Neural progenitor cell (in vitro differentiated cells): ENCODE measurements around the gene ARVCF. TPM values are rescaled to one million over a fixed set of nuclear protein-coding genes. Genes with fewer than 3 reads are reported as not detected.

Source experiments
- DNase-seq: peaks from one replicate; pipeline ENCODE4 v3.0.0-alpha.2; 2016; ENCODE audit warnings: low spot score
- H2AFZ ChIP-seq: fragments of 200-600 bp; sonication (generic); replicated peaks from 2 replicates; pipeline ENCODE4 v1.6.1; 2016; ENCODE audit warnings: antibody characterized with exemption
- H3F3A ChIP-seq: fragments of 200-600 bp; sonication (generic); 2 replicates; pipeline ENCODE4 v1.6.1; 2016; ENCODE audit warnings: antibody characterized with exemption, low read depth
- H3K27ac ChIP-seq: fragments of 200-600 bp; sonication (generic); 2 replicates; pipeline ENCODE4 v1.5.1; 2016; ENCODE audit warnings: mild to moderate bottlenecking
- H3K27me3 ChIP-seq: fragments of 200-600 bp; sonication (generic); 2 replicates; pipeline ENCODE4 v1.6.1; 2016; ENCODE audit warnings: mild to moderate bottlenecking, moderate library complexity
- H3K36me3 ChIP-seq: fragments of 200-600 bp; sonication (generic); 2 replicates; pipeline ENCODE4 v1.5.1; 2016
- H3K4me1 ChIP-seq: fragments of 200-600 bp; sonication (generic); 2 replicates; pipeline ENCODE4 v1.6.1; 2016; ENCODE audit warnings: mixed run types
- H3K4me2 ChIP-seq: fragments of 200-600 bp; sonication (generic); 2 replicates; pipeline ENCODE4 v1.6.1; 2016
- H3K4me3 ChIP-seq: fragments of 200-600 bp; sonication (generic); 2 replicates; pipeline ENCODE4 v1.5.1; 2016
- H3K79me2 ChIP-seq: fragments of 200-600 bp; sonication (generic); 2 replicates; pipeline ENCODE4 v1.6.1; 2016; ENCODE audit warnings: low read depth
- H3K9ac ChIP-seq: fragments of 200-600 bp; sonication (generic); 2 replicates; pipeline ENCODE4 v1.6.1; 2016
- H3K9me3 ChIP-seq: fragments of 200-600 bp; sonication (generic); 2 replicates; pipeline ENCODE4 v1.5.1; 2016; ENCODE audit warnings: low read depth
- H4K20me1 ChIP-seq: fragments of 200-600 bp; sonication (generic); 2 replicates; pipeline ENCODE4 v1.6.1; 2016; ENCODE audit warnings: low read depth
- H3K27ac Mint-ChIP-seq: 3 replicates; pipeline ENCODE4 v1.8.0; 2021; ENCODE audit warnings: mixed read lengths
- H3K27me3 Mint-ChIP-seq: 2 replicates; pipeline ENCODE4 v1.8.0; 2022; ENCODE audit warnings: low read depth, mild to moderate bottlenecking, inconsistent platforms, moderate library complexity, mixed read lengths; ENCODE audit not compliant: insufficient read depth
- H3K36me3 Mint-ChIP-seq: 3 replicates; pipeline ENCODE4 v1.8.0; 2021; ENCODE audit warnings: mixed read lengths
- H3K4me1 Mint-ChIP-seq: 3 replicates; pipeline ENCODE4 v1.8.0; 2021; ENCODE audit warnings: mixed read lengths
- H3K4me3 Mint-ChIP-seq: 3 replicates; pipeline ENCODE4 v1.8.0; 2021; ENCODE audit warnings: mild to moderate bottlenecking, moderate library complexity, mixed read lengths
- H3K9me3 Mint-ChIP-seq: 3 replicates; pipeline ENCODE4 v1.8.0; 2020; ENCODE audit warnings: mixed read lengths
- EZH2 ChIP-seq: fragments of 200-600 bp; sonication (generic); IDR thresholded peaks from 2 replicates; pipeline ENCODE4 v1.6.1; 2017; ENCODE audit warnings: antibody characterized with exemption, mild to moderate bottlenecking, moderate library complexity
- EZH2phosphoT487 ChIP-seq: fragments of 200-600 bp; sonication (generic); IDR thresholded peaks from 2 replicates; pipeline ENCODE4 v1.6.1; 2017; ENCODE audit warnings: antibody characterized with exemption
- total RNA-seq: library from RNA; depleted of rRNA; stranded (reverse); fragments of >200 nt; gene quantifications from 2 replicates; pipeline ENCODE4 v1.2.3, GENCODE V29; 2015; ENCODE audit warnings: low replicate concordance
- TF ChIP-seq, protein P1 (sequence below): fragments of 200-600 bp; sonication (generic); IDR thresholded peaks from 2 replicates; pipeline ENCODE4 v1.5.1; 2017; ENCODE audit warnings: antibody characterized with exemption, mild to moderate bottlenecking

ARVCF gene
- total RNA-seq, 1 donor from 2014 or later = 35.4 TPM

DNA sequence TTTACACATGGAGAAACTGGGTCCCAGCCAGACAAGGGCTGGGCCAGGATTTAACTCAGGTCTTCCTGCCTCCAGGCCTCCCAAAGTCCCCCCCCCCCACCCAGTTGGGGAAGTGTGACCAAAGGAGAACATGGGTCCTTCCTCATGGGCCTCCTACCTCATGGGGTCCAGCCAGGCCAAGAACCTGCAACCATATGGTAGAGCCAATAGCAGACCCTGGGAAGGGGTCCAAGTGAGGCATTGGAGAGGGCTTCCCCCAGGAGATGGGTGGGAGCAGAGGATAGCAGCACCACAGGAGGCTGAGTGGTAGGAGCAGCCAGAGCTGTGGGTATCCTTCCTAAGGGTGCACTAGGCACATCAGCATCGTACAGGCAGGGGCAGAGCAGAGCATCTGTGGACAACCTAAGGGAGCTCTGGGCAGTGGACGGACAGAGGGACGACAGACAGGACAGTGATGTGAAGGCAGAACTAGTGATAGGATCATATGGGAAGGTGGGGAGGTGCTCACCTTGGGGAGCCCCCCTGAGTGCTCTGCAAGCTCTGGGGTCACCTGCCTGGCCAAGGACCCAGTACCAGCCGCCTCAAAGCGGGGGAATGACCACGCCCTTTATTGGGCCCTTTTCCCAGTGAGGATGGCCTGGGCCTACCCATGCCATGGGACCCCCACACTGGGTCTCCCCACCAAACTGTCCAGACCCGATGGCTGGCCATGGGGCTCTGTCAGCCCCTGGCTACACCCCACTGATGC is 4.5 kb downstream of the ARVCF start:
- no peak for DNase-seq
- H3K4me3 Mint-ChIP-seq = no peak overlapping the region
- H3K27me3 Mint-ChIP-seq = peaks cover 7% of the 10 kb centered on the region
- no peaks in the 10 kb centered on the region for H3K9me3 ChIP-seq
- H3K36me3 Mint-ChIP-seq = no peaks in the 10 kb centered on the region
- H3K79me2 ChIP-seq = no peaks in the 10 kb centered on the region
- H4K20me1 ChIP-seq = peaks cover 11% of the 10 kb centered on the region
- peaks cover 34% of the 10 kb centered on the region for H3K27me3 ChIP-seq
- no peak overlapping the region for H3K27ac ChIP-seq
- H3K9ac ChIP-seq = no peak overlapping the region
- peaks cover 8% of the 10 kb centered on the region for H3F3A ChIP-seq
- H3K36me3 ChIP-seq = no peaks in the 10 kb centered on the region
- peaks cover 13% of the 10 kb centered on the region for H3K4me1 ChIP-seq
- no peak overlapping the region for H2AFZ ChIP-seq
- TF ChIP-seq, protein P1, sequence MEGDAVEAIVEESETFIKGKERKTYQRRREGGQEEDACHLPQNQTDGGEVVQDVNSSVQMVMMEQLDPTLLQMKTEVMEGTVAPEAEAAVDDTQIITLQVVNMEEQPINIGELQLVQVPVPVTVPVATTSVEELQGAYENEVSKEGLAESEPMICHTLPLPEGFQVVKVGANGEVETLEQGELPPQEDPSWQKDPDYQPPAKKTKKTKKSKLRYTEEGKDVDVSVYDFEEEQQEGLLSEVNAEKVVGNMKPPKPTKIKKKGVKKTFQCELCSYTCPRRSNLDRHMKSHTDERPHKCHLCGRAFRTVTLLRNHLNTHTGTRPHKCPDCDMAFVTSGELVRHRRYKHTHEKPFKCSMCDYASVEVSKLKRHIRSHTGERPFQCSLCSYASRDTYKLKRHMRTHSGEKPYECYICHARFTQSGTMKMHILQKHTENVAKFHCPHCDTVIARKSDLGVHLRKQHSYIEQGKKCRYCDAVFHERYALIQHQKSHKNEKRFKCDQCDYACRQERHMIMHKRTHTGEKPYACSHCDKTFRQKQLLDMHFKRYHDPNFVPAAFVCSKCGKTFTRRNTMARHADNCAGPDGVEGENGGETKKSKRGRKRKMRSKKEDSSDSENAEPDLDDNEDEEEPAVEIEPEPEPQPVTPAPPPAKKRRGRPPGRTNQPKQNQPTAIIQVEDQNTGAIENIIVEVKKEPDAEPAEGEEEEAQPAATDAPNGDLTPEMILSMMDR = no peak
- TF ChIP-seq EZH2 (no peak), EZH2phosphoT487 (no peak)
- no peak overlapping the region for H3K4me3 ChIP-seq
- H3K4me1 Mint-ChIP-seq = peaks cover 15% of the 10 kb centered on the region
- H3K27ac Mint-ChIP-seq = peak overlapping the region; percentile 93
- H3K4me2 ChIP-seq = no peak overlapping the region
- no peaks in the 10 kb centered on the region for H3K9me3 Mint-ChIP-seq

DNA sequence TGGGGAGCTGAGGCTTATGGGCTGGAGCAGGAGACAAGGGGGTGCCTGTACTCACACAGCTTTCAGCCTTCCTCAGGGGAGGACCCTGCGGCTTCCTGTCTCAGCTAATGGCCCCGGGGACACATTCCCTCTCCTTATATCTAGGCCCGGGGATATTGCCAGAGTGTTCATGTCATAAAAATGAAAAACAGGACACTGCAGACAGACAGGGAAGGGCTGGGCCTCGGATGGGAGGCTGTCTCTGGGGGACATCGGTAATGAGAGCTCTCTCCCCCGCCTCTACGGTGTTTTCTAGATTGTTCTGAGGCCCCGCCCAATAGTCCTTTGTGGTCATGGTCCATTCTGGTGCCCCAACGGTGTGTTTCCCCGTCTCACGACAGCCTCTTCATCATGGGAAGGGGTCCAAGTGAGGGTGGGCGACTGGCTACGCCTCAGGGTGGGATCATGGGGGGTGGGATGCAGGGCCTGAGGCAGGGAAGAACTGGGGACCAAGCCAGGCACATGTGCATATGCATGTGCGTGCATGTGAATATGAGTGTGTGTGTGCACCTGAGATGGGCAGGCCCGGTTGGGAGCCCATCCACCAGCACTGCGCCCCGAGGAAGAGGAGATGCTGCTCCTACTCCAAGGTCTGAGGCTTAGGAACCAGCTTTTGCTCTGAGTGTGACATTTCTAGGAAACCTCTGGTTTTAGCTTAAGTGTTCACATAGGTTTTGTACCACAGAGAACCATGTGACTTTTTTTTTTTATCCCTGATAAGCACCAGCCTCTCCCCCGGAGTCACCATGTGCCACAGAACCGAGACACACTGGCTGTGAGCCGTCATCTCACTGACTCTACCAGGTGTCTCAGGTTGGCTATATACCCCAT is 5.3 kb downstream of the ARVCF start:
- Mint-ChIP-seq H3K27ac (no peak overlapping the region), H3K4me3 (no peak overlapping the region), H3K9me3 (no peaks in the 10 kb centered on the region), H3K36me3 (no peaks in the 10 kb centered on the region), H3K27me3 (peaks cover 5% of the 10 kb centered on the region), H3K4me1 (peaks cover 15% of the 10 kb centered on the region)
- Histone ChIP-seq H3K27me3 (peaks cover 26% of the 10 kb centered on the region), H3K9me3 (no peaks in the 10 kb centered on the region), H3K27ac (no peak overlapping the region), H3F3A (peaks cover 8% of the 10 kb centered on the region), H4K20me1 (peaks cover 11% of the 10 kb centered on the region), H3K4me3 (no peak overlapping the region), H3K36me3 (no peaks in the 10 kb centered on the region), H2AFZ (no peak overlapping the region), H3K9ac (no peak overlapping the region), H3K4me1 (peaks cover 13% of the 10 kb centered on the region), H3K79me2 (no peaks in the 10 kb centered on the region), H3K4me2 (no peak overlapping the region)
- no peak for DNase-seq
- no peak for TF ChIP-seq EZH2phosphoT487
- TF ChIP-seq, protein P1 = no peak
- TF ChIP-seq EZH2 = no peak

DNA sequence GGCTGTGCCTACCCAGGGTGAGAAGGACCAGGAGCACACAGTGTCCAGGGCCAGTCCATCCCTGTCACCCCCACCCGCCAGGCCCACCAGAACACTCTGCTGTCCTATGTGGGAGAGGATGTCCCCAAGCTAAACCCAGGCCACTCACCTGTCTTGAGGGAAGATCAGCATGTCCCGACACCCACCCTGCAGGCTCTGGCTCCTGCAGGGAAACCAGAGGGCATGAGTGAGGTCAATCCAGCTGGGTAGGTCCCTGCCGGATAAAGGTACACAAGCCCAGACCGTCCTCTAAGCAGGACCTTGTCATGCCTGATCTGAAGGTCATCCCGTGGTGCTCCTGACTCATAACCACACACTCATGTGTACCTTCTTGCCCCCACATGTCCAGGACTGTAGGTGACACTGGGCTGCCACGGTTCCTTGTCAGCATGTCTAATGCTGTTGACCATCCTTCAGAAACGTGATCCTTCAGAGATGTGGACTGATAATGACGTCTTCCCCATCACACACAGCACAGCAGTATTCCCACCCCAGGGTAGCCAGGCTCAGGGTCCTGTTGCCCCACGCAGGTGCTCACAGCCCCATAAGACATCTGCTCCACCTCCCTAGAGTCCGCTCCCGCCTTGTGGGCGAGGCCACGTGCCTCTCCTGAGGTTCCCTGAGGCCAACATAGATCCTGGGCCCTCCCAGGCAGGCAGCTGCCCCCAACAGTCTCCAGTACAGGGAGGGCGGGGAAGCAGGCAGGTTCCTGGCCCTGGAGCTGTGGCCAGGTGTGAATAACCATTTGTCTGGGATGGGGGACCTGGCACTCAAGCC is 6.1 kb downstream of the ARVCF start:
- Histone ChIP-seq H3K79me2 (no peaks in the 10 kb centered on the region), H3K9me3 (no peaks in the 10 kb centered on the region), H2AFZ (no peak overlapping the region), H3K27ac (no peak overlapping the region), H3K36me3 (no peaks in the 10 kb centered on the region), H3K4me2 (no peak overlapping the region), H3K4me3 (no peak overlapping the region), H3K4me1 (peaks cover 8% of the 10 kb centered on the region), H4K20me1 (peaks cover 6% of the 10 kb centered on the region), H3F3A (peaks cover 4% of the 10 kb centered on the region), H3K9ac (no peak overlapping the region), H3K27me3 (peaks cover 17% of the 10 kb centered on the region)
- peak overlapping the region; percentile 74 for H3K27ac Mint-ChIP-seq
- peaks cover 2% of the 10 kb centered on the region for H3K36me3 Mint-ChIP-seq
- TF ChIP-seq EZH2 (no peak), EZH2phosphoT487 (no peak)
- TF ChIP-seq, protein P1 = no peak
- peaks cover 2% of the 10 kb centered on the region for H3K9me3 Mint-ChIP-seq
- no peak for DNase-seq
- H3K4me3 Mint-ChIP-seq = no peak overlapping the region
- peaks cover 5% of the 10 kb centered on the region for H3K27me3 Mint-ChIP-seq
- H3K4me1 Mint-ChIP-seq = peaks cover 14% of the 10 kb centered on the region
